ENCODE data around the gene SDSL.

DNA sequence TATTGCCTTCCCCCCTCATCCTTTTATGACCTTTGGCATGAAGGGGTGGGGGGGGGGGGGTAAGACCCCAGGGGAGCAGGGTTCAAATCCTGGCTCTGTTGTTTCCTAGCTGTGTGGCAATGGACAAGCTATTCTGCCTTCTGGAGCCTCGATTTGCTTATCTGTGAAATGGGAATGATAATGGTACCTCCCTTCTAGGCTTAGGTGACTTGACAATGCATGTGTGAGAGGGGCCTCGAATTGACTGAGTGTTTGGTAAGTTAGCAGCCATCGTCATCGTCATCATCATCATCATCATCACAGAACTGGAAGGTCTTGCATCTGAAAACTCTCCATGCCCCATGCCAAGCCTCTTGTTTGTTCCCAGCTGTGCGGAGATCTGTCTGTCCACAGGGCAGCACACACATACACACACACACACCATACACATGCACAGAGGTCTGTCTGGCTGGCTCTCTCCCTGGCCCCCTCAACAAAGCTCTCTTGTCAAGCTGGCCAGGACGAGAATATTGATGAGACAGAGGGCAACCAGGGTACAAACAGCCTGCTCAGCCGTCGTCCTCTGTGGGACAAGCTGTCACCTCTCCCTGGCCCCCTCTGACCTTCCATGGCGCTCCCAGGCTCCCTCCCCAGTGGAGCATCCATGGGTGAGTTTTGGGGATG lies 12.6 kb upstream of the SDSL start:
- TF ChIP-seq POLR2A (IDR thresholded peaks at IDR 0.05; ENCODE audit: low read depth, low read length): no peak
- TF ChIP-seq, protein P1, sequence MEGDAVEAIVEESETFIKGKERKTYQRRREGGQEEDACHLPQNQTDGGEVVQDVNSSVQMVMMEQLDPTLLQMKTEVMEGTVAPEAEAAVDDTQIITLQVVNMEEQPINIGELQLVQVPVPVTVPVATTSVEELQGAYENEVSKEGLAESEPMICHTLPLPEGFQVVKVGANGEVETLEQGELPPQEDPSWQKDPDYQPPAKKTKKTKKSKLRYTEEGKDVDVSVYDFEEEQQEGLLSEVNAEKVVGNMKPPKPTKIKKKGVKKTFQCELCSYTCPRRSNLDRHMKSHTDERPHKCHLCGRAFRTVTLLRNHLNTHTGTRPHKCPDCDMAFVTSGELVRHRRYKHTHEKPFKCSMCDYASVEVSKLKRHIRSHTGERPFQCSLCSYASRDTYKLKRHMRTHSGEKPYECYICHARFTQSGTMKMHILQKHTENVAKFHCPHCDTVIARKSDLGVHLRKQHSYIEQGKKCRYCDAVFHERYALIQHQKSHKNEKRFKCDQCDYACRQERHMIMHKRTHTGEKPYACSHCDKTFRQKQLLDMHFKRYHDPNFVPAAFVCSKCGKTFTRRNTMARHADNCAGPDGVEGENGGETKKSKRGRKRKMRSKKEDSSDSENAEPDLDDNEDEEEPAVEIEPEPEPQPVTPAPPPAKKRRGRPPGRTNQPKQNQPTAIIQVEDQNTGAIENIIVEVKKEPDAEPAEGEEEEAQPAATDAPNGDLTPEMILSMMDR (conservative IDR thresholded peaks at IDR 0.05; ENCODE audit: low read depth, low read length): no peak
- no peak for TF ChIP-seq FOS (IDR thresholded peaks at IDR 0.05; ENCODE audit: low read depth, low read length)
- TF ChIP-seq NFE2L2 (IDR thresholded peaks at IDR 0.05; ENCODE audit: low read depth, low read length): no peak
- TF ChIP-seq CHD1 (IDR thresholded peaks at IDR 0.05; ENCODE audit: low read depth, low read length): no peak
- TF ChIP-seq CEBPB (IDR thresholded peaks at IDR 0.05; ENCODE audit: low read depth, low read length): no peak
- TF ChIP-seq SMC3 (IDR thresholded peaks at IDR 0.05; ENCODE audit: low read depth, low read length): no peak
- TF ChIP-seq, protein P2, sequence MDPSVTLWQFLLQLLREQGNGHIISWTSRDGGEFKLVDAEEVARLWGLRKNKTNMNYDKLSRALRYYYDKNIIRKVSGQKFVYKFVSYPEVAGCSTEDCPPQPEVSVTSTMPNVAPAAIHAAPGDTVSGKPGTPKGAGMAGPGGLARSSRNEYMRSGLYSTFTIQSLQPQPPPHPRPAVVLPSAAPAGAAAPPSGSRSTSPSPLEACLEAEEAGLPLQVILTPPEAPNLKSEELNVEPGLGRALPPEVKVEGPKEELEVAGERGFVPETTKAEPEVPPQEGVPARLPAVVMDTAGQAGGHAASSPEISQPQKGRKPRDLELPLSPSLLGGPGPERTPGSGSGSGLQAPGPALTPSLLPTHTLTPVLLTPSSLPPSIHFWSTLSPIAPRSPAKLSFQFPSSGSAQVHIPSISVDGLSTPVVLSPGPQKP (IDR thresholded peaks at IDR 0.05; ENCODE audit: borderline replicate concordance, low read depth, low read length): no peak
- no peak for TF ChIP-seq RFX5 (IDR thresholded peaks at IDR 0.05; ENCODE audit: low read depth, low read length)
- TF ChIP-seq, protein P3, sequence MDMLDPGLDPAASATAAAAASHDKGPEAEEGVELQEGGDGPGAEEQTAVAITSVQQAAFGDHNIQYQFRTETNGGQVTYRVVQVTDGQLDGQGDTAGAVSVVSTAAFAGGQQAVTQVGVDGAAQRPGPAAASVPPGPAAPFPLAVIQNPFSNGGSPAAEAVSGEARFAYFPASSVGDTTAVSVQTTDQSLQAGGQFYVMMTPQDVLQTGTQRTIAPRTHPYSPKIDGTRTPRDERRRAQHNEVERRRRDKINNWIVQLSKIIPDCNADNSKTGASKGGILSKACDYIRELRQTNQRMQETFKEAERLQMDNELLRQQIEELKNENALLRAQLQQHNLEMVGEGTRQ (IDR thresholded peaks at IDR 0.05; ENCODE audit: low read depth, low read length): no peak
- no peak for TF ChIP-seq RAD21 (IDR thresholded peaks at IDR 0.05; ENCODE audit: low read length)
- no peak for TF ChIP-seq RCOR1 (IDR thresholded peaks at IDR 0.05; ENCODE audit: insufficient replicate concordance, low read length)
- TF ChIP-seq MAFK (IDR thresholded peaks at IDR 0.05; ENCODE audit: low read depth, low read length): no peak
